Measurements from ENCODE around the gene LGALSL.

Gene LGALSL

DNA sequence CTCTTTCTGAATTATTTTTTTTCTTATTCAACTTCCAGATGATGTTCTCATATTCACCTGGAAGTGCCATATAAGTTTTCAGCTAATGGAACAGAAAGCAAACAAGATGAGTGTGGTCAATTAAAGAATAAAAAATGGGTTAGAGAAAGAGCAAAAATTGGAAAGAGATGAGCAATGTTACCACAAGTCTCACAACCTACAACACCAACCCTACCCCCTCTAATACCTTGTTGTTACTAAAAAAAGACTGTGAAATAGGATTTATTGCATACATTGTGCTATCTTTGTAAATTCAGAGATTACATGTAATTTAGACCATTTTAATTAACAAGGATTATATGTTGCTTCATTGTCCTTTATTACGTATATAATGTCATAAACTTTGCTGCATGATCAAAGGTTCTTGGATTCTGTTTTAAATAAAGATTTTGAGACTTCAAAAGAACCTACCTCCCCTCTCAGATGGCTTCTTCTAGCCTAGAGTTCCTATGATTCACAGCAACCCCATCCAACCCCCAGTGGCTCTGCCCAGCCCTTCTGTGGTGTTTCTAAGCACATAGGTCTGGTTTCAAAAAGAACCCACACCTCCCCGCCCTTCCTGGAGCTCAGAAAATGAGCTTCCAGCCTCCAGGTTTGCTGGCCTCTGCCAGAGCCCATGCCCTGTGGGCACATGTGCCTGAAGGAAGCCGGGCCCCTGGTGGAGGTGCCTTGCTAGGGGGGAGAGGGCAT is 24.7 kb downstream of the LGALSL start:
- H3K36me3 ChIP-seq (ENCODE audit: control insufficient read depth in 5 of 5, insufficient read depth in 5 of 5, low read length in 5 of 5): no peaks in the 10 kb centered on the region
- H3K27me3 ChIP-seq (ENCODE audit: control insufficient read depth in 5 of 5, insufficient read depth in 4 of 5, low read length in 5 of 5): no peaks in the 10 kb centered on the region
- H3K27ac ChIP-seq (ENCODE audit: low read depth, low read length): no peak overlapping the region
- H3K9ac ChIP-seq (ENCODE audit: low read length in 5 of 5): no peak overlapping the region
- no peaks in the 10 kb centered on the region for H3K9me3 ChIP-seq (ENCODE audit: control insufficient read depth in 5 of 5, low read length in 5 of 5)
- H3K4me3 ChIP-seq (ENCODE audit: low read depth in 1 of 5, low read length in 5 of 5): no peak overlapping the region
- no peaks in the 10 kb centered on the region for H3K4me1 ChIP-seq (ENCODE audit: control insufficient read depth in 5 of 5, insufficient read depth in 5 of 5, low read length in 5 of 5)

DNA sequence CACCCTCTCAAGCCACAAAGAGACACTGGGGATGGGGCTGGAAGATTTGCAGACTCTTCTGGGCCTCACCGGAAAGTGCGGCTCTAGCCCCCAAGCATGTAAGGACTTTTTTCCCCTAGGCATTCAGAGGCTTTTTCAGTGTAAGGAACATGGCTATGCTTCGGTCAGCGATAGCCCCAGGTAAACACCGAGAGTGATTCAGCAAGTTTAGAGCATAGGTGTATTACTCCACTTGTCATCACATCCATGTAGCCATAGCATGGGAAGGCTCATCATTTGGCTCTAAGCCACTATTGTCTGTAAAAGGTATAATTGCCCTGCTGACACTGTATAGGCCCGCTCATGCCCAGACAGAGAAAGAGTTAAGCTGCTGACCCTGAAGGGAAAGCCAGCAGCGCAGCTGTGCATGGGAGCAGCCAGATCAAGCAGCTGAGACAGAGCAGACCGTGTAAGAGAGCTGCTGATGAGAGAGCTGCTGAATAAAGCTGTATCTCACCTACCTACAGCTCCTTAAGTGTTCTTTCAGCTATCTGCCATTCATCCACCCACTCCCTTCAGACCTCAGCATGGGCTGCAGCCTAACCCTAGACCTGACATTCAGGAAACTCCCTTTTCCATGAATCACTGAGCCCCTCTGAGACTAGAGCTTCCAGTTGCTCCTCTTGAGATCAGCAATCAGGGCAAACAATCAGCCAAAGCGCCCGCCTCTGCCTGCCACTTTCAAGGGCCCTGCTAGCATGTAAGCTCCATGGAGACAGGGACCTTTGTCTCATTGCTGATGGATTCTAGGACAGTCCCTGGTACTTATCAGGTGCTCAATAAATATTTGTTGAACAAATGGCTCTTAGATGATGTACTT is 25.5 kb downstream of the LGALSL start:
- Histone ChIP-seq H3K36me3 (ENCODE audit: control insufficient read depth in 5 of 5, insufficient read depth in 5 of 5, low read length in 5 of 5) (no peaks in the 10 kb centered on the region), H3K9ac (ENCODE audit: low read length in 5 of 5) (no peak overlapping the region), H3K9me3 (ENCODE audit: control insufficient read depth in 5 of 5, low read length in 5 of 5) (no peaks in the 10 kb centered on the region), H3K4me3 (ENCODE audit: low read depth in 1 of 5, low read length in 5 of 5) (no peak overlapping the region), H3K27ac (ENCODE audit: low read depth, low read length) (no peak overlapping the region), H3K4me1 (ENCODE audit: control insufficient read depth in 5 of 5, insufficient read depth in 5 of 5, low read length in 5 of 5) (no peaks in the 10 kb centered on the region), H3K27me3 (ENCODE audit: control insufficient read depth in 5 of 5, insufficient read depth in 4 of 5, low read length in 5 of 5) (no peaks in the 10 kb centered on the region)

DNA sequence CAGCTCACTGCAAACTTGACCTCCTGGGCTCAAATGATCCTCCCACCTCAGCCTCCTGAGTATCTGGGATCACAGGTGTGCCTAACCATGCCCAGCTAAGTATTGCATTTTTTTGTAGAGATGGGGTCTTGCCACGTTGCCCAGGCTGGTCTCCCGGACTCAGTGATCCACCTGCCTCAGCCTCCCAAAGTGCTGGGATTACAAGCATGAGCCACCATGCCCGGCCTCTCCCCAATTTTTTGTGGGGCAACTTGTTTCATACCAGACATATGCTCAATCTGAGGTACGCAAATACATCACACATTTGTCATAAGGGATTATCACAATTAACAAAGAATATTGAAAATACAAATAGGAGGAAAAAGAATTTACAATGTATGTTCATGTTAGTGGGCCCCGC is 27.7 kb downstream of the LGALSL start:
- Histone ChIP-seq H3K4me3 (ENCODE audit: low read depth in 1 of 5, low read length in 5 of 5) (no peak overlapping the region), H3K27ac (ENCODE audit: low read depth, low read length) (no peak overlapping the region), H3K9me3 (ENCODE audit: control insufficient read depth in 5 of 5, low read length in 5 of 5) (no peaks in the 10 kb centered on the region), H3K9ac (ENCODE audit: low read length in 5 of 5) (no peak overlapping the region), H3K27me3 (ENCODE audit: control insufficient read depth in 5 of 5, insufficient read depth in 4 of 5, low read length in 5 of 5) (no peaks in the 10 kb centered on the region), H3K36me3 (ENCODE audit: control insufficient read depth in 5 of 5, insufficient read depth in 5 of 5, low read length in 5 of 5) (no peaks in the 10 kb centered on the region), H3K4me1 (ENCODE audit: control insufficient read depth in 5 of 5, insufficient read depth in 5 of 5, low read length in 5 of 5) (peaks cover 2 to 13% (median 11%) of the 10 kb centered on the region in 5 donors)

DNA sequence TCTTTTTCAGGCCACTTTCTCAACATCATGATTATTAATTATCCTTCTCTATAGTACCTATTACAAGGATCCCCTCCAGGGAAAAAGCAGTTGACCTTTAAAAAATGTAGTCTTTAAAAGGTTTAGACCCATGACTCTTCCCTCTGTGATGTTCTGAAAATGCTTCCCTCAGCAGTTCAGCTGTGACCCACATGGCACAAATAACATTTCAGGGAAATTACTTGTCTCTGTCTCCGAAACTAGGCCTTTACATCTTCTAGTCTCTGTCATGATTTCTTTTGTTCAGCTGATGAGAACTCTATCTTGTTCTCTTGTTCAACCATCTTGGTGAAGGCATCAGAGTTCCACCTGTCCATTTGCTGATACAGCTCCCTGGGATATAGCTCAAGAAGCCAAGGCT is 28.3 kb downstream of the LGALSL start:
- peaks cover 2 to 13% (median 11%) of the 10 kb centered on the region in 5 donors for H3K4me1 ChIP-seq (ENCODE audit: control insufficient read depth in 5 of 5, insufficient read depth in 5 of 5, low read length in 5 of 5)
- no peak overlapping the region for H3K27ac ChIP-seq (ENCODE audit: low read depth, low read length)
- no peak overlapping the region for H3K4me3 ChIP-seq (ENCODE audit: low read depth in 1 of 5, low read length in 5 of 5)
- H3K36me3 ChIP-seq (ENCODE audit: control insufficient read depth in 5 of 5, insufficient read depth in 5 of 5, low read length in 5 of 5): no peaks in the 10 kb centered on the region
- no peaks in the 10 kb centered on the region for H3K27me3 ChIP-seq (ENCODE audit: control insufficient read depth in 5 of 5, insufficient read depth in 4 of 5, low read length in 5 of 5)
- no peaks in the 10 kb centered on the region for H3K9me3 ChIP-seq (ENCODE audit: control insufficient read depth in 5 of 5, low read length in 5 of 5)
- H3K9ac ChIP-seq (ENCODE audit: low read length in 5 of 5): no peak overlapping the region

DNA sequence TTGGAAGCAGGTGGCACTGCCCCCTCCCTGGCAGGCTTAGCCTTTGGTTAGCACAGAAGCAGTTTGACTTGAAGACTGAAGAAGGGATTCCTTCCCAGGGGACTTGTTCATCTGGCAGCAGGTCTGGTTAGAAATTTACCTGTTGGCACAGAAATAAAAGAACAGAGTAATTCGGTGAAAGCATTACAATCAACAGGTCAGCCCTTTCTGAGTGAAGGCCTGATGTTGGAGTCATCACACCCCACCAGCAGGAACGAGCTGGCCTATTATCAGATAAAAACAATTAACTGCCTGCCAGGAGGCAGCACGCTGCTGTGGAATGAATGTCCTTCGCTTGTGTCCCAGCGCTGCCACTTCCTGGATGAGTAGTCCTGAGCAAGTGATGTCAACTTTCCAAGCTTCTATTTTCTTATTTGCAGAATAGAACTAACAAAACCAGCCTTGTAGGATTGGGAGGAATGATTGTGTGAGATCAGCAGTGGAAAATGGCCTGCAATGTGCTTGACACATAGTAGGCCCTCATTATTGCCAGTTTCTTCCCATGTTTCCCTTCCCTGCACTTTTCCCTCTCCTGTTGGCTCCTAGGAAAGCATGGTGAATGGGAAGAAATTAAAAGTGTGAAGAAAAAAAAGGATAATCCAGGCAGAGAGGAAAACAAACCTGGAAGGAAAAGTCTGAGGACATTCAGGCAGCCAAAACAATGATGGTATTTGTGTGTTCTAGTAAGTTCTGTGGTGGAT is 29.0 kb downstream of the LGALSL start:
- no peaks in the 10 kb centered on the region for H3K27me3 ChIP-seq (ENCODE audit: control insufficient read depth in 5 of 5, insufficient read depth in 4 of 5, low read length in 5 of 5)

DNA sequence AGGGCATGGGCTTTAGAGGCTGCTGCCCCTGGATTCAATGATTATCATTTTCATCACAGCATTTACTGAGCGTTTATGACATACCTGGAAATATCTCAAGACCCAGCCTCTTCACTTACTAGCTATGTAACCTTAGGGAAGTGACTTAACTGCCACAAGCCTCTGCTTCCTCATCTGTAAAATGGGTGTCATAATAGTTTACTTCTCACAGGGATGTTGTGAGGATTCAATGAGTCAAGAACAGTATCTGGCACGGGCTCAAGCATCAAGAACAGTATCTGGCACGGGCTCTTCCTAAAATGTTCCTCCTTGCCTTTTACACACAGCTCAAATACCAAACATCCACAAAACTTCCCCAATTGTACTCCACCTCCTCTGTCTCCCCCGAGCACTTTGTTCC is 31.4 kb downstream of the LGALSL start:
- H3K36me3 ChIP-seq (ENCODE audit: control insufficient read depth in 5 of 5, insufficient read depth in 5 of 5, low read length in 5 of 5): no peaks in the 10 kb centered on the region
- no peaks in the 10 kb centered on the region for H3K27me3 ChIP-seq (ENCODE audit: control insufficient read depth in 5 of 5, insufficient read depth in 4 of 5, low read length in 5 of 5)
- no peak overlapping the region for H3K4me3 ChIP-seq (ENCODE audit: low read depth in 1 of 5, low read length in 5 of 5)
- no peaks in the 10 kb centered on the region for H3K9me3 ChIP-seq (ENCODE audit: control insufficient read depth in 5 of 5, low read length in 5 of 5)
- H3K9ac ChIP-seq (ENCODE audit: low read length in 5 of 5): no peak overlapping the region
- no peak overlapping the region for H3K27ac ChIP-seq (ENCODE audit: low read depth, low read length)
- peaks cover 2 to 34% (median 21%) of the 10 kb centered on the region in 5 donors for H3K4me1 ChIP-seq (ENCODE audit: control insufficient read depth in 5 of 5, insufficient read depth in 5 of 5, low read length in 5 of 5)

More for the DNA sequence above, 29.0 kb downstream of the LGALSL start:
- Histone ChIP-seq H3K9me3 (ENCODE audit: control insufficient read depth in 5 of 5, low read length in 5 of 5) (no peaks in the 10 kb centered on the region), H3K9ac (ENCODE audit: low read length in 5 of 5) (no peak overlapping the region), H3K4me3 (ENCODE audit: low read depth in 1 of 5, low read length in 5 of 5) (no peak overlapping the region), H3K36me3 (ENCODE audit: control insufficient read depth in 5 of 5, insufficient read depth in 5 of 5, low read length in 5 of 5) (no peaks in the 10 kb centered on the region), H3K27ac (ENCODE audit: low read depth, low read length) (no peak overlapping the region), H3K4me1 (ENCODE audit: control insufficient read depth in 5 of 5, insufficient read depth in 5 of 5, low read length in 5 of 5) (peaks cover 2 to 14% (median 11%) of the 10 kb centered on the region in 5 donors)

DNA sequence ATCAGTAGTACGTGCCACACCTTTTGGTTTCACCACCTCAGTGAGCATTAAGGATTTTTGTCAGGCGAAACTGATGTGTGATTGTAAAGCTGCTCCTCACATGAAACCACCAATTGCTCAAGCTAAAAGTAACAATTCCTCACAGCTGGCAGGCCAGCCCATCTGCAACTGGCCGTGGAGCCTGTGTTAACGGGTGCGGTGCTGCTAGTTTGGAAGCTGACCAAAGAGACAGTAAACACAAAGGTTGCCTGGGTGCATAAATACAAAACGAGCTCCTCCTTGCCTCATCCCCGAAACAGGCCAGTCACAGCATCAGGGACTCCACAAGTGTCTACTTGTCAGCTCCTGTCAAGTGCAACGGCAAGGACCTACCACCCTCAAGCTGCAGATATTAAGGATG is 32.0 kb downstream of the LGALSL start:
- H3K4me3 ChIP-seq (ENCODE audit: low read depth in 1 of 5, low read length in 5 of 5): no peak overlapping the region
- no peaks in the 10 kb centered on the region for H3K27me3 ChIP-seq (ENCODE audit: control insufficient read depth in 5 of 5, insufficient read depth in 4 of 5, low read length in 5 of 5)
- no peaks in the 10 kb centered on the region for H3K9me3 ChIP-seq (ENCODE audit: control insufficient read depth in 5 of 5, low read length in 5 of 5)
- H3K36me3 ChIP-seq (ENCODE audit: control insufficient read depth in 5 of 5, insufficient read depth in 5 of 5, low read length in 5 of 5): no peaks in the 10 kb centered on the region
- H3K27ac ChIP-seq (ENCODE audit: low read depth, low read length): no peak overlapping the region
- no peak overlapping the region for H3K9ac ChIP-seq (ENCODE audit: low read length in 5 of 5)
- H3K4me1 ChIP-seq (ENCODE audit: control insufficient read depth in 5 of 5, insufficient read depth in 5 of 5, low read length in 5 of 5): peaks cover 2 to 34% (median 21%) of the 10 kb centered on the region in 5 donors

DNA sequence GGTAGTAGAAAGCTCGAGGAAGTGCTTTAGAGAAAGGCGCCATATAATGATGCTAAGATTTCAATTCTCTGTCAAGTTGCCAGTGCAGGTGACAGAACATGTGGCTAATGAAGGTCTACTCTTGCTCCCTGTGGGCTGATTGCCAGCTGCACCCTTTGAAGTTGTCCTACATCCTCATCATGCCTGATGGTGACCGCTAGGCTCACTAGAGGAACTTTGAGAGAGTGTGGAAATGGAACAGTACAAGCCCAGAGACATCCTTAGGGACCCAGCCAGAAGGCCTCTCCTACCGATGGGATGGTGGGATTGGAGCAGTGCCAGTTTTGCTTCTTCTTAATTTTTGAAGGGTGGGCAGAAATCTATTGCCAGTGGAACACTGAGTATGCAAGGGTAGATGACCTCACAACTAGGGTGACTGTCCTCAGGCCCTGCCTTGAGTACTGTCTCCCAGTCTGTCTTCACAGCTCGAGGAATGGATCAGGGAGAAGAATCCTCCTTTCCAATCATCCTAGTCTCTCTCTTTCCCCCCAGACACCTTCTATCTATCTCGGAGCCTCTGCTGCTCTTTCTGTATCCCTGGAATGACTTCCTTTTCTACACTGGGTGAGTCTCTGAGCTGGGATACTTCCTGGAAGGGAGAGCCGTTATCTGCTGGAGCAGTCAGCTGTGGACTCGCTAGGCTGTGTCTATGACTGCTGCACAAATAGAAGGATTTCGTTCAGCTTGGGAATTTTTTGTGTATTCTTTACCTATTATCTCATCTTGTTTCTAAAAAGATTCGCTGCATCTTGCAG is 33.5 kb downstream of the LGALSL start:
- H3K9ac ChIP-seq (ENCODE audit: low read length in 5 of 5): no peak overlapping the region
- no peak overlapping the region for H3K27ac ChIP-seq (ENCODE audit: low read depth, low read length)

DNA sequence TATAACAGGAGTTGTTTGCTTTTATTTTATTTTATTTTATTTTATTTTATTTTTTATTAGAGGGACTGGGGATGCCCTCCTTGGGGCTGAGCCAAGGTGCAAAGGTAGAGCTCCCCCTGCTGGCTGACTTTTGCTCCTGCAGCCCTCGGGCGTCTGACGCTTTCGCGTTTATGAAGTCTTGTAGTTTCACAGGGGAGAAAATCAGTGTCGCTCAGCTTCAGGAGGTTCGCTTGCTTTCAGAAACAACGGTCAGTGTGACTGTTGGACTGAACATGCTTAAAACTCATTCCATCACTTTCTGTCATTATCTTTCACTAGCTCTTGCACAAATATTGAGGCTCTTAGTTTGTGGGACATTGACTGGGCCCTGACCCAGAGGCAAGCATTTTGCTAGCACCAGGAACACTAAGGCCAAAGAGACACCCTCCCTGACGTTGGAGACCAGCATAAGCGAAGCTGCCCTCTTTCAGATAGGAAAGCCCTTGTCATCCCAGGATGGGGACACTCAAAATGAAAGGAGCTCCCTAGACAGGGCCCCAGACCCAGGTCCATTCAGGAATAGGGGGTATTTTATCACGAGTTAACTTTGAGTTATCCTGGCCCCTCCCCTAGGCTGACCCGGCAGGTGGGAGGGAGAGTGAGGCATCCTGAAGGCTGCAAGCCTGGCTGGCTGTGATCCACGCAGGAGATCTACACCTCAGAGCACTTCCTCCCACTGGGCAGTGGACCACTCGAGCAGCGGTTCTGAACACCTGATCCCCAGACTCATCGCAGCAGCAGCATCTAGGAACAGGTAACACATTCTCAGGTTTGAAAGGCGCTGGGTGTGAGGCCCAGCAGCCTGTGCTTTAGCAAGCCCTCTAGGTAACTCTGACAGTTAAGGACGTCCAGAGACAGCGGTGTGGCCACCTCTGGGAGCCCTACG is 34.4 kb downstream of the LGALSL start:
- Histone ChIP-seq H3K9me3 (ENCODE audit: control insufficient read depth in 5 of 5, low read length in 5 of 5) (no peaks in the 10 kb centered on the region), H3K27me3 (ENCODE audit: control insufficient read depth in 5 of 5, insufficient read depth in 4 of 5, low read length in 5 of 5) (no peaks in the 10 kb centered on the region), H3K9ac (ENCODE audit: low read length in 5 of 5) (peak overlapping the region in 2 of 5 donors; percentile 29 to 39), H3K4me1 (ENCODE audit: control insufficient read depth in 5 of 5, insufficient read depth in 5 of 5, low read length in 5 of 5) (peaks cover 2 to 37% (median 21%) of the 10 kb centered on the region in 5 donors), H3K27ac (ENCODE audit: low read depth, low read length) (no peak overlapping the region), H3K4me3 (ENCODE audit: low read depth in 1 of 5, low read length in 5 of 5) (peak overlapping the region in 1 of 5 donors; percentile 17), H3K36me3 (ENCODE audit: control insufficient read depth in 5 of 5, insufficient read depth in 5 of 5, low read length in 5 of 5) (no peaks in the 10 kb centered on the region)

More for the DNA sequence above, 33.5 kb downstream of the LGALSL start:
- Histone ChIP-seq H3K9me3 (ENCODE audit: control insufficient read depth in 5 of 5, low read length in 5 of 5) (no peaks in the 10 kb centered on the region), H3K36me3 (ENCODE audit: control insufficient read depth in 5 of 5, insufficient read depth in 5 of 5, low read length in 5 of 5) (no peaks in the 10 kb centered on the region), H3K4me1 (ENCODE audit: control insufficient read depth in 5 of 5, insufficient read depth in 5 of 5, low read length in 5 of 5) (peaks cover 2 to 34% (median 21%) of the 10 kb centered on the region in 5 donors), H3K4me3 (ENCODE audit: low read depth in 1 of 5, low read length in 5 of 5) (no peak overlapping the region), H3K27me3 (ENCODE audit: control insufficient read depth in 5 of 5, insufficient read depth in 4 of 5, low read length in 5 of 5) (no peaks in the 10 kb centered on the region)

Measured in subcutaneous abdominal adipose tissue (tissue), 5 donors.